ENCODE measurements around the gene IGF1R.

DNA sequence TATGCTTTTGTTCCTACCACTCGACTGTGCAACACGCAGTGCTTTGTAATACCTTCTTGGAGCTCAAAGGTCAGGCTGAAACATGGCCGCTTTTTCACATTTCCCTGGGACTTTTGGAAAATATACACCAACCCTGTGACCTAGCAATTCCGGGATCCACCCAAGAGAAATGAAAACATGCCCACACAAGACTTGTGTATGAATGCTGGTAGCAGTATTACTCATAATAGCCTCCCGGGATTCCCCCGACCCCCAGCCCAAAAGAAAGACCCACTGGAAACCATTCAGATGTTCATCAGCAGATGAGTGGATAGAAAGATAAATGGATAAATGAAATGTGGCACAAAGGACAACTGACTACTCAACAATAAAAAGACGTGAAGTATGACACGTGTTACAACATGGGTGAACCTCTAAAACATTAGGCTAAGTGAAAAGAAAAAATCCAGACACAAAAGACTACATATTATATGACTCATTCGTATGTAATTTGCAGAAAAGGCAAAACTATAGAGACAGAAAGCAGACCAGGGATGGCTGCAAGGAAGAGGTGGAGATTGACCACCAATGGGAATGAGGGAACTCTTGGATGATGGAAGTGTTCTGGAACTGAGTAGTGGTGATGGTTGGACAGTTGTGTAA lies 255.2 kb downstream of the IGF1R start:
- TF ChIP-seq EZH2 (IDR thresholded peaks at IDR 0.05; ENCODE audit: low read depth), result no peak
- TF ChIP-seq, protein P1, sequence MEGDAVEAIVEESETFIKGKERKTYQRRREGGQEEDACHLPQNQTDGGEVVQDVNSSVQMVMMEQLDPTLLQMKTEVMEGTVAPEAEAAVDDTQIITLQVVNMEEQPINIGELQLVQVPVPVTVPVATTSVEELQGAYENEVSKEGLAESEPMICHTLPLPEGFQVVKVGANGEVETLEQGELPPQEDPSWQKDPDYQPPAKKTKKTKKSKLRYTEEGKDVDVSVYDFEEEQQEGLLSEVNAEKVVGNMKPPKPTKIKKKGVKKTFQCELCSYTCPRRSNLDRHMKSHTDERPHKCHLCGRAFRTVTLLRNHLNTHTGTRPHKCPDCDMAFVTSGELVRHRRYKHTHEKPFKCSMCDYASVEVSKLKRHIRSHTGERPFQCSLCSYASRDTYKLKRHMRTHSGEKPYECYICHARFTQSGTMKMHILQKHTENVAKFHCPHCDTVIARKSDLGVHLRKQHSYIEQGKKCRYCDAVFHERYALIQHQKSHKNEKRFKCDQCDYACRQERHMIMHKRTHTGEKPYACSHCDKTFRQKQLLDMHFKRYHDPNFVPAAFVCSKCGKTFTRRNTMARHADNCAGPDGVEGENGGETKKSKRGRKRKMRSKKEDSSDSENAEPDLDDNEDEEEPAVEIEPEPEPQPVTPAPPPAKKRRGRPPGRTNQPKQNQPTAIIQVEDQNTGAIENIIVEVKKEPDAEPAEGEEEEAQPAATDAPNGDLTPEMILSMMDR (conservative IDR thresholded peaks at IDR 0.05), result no peak
